Nephron (organoid): ENCODE results near the gene DOCK3.

Experiments
- H3K27ac Mint-ChIP-seq, 3 experiments: 2 replicates each; pipeline ENCODE4 v1.8.0; 2020; ENCODE audit warnings: mixed read lengths in 3 of 3, mild to moderate bottlenecking in 2 of 3, moderate library complexity in 1 of 3
- H3K27me3 Mint-ChIP-seq: 2 replicates; pipeline ENCODE4 v1.8.0; 2021; ENCODE audit warnings: low read depth, mild to moderate bottlenecking, moderate library complexity, mixed read lengths
- H3K36me3 Mint-ChIP-seq: 2 replicates; pipeline ENCODE4 v1.8.0; 2020; ENCODE audit warnings: low read depth, mixed read lengths
- H3K4me1 Mint-ChIP-seq: 2 replicates; pipeline ENCODE4 v1.8.0; 2020; ENCODE audit warnings: mixed read lengths
- H3K4me3 Mint-ChIP-seq, 3 experiments: 2 replicates each; pipeline ENCODE4 v1.8.0; 2020; ENCODE audit warnings: mild to moderate bottlenecking in 3 of 3, mixed read lengths in 3 of 3, moderate library complexity in 2 of 3
- H3K9me3 Mint-ChIP-seq: 2 replicates; pipeline ENCODE4 v1.8.0; 2020; ENCODE audit warnings: mixed read lengths
- CTCF ChIP-seq, 3 experiments: fragments of 200-600 bp; sonication (generic); IDR thresholded peaks; one replicate each; pipeline ENCODE4 v1.5.0; 2021; ENCODE audit warnings: antibody characterized with exemption in 3 of 3; ENCODE audit not compliant: unreplicated experiment in 3 of 3

The DOCK3 gene

GRCh38 chr3:50708620-50709019 is 33.9 kb downstream of the DOCK3 start:
- Mint-ChIP-seq H3K36me3 (no peaks in the 10 kb centered on the region), H3K27me3 (no peaks in the 10 kb centered on the region), H3K27ac (no peak overlapping the region), H3K4me3 (no peak overlapping the region), H3K9me3 (peaks cover 3% of the 10 kb centered on the region), H3K4me1 (no peaks in the 10 kb centered on the region)
- no peak for TF ChIP-seq CTCF (IDR thresholded peaks at IDR 0.05; ENCODE audit: unreplicated experiment in 3 of 3)

- Mint-ChIP-seq H3K27ac (peak overlapping the region in 2 of 3 experiments; percentile 24 to 41), H3K27me3 (no peaks in the 10 kb centered on the region), H3K9me3 (no peaks in the 10 kb centered on the region), H3K4me3 (no peak overlapping the region), H3K4me1 (peaks cover 5% of the 10 kb centered on the region), H3K36me3 (no peaks in the 10 kb centered on the region)
- TF ChIP-seq CTCF (IDR thresholded peaks at IDR 0.05; ENCODE audit: unreplicated experiment in 3 of 3), result no peak
These were observed 40.2 kb downstream of the DOCK3 start for GRCh38 chr3:50714946-50715345.

- no peaks in the 10 kb centered on the region for H3K36me3 Mint-ChIP-seq
- H3K9me3 Mint-ChIP-seq, result peaks cover 8% of the 10 kb centered on the region
- no peak for TF ChIP-seq CTCF (IDR thresholded peaks at IDR 0.05; ENCODE audit: unreplicated experiment in 3 of 3)
- H3K27me3 Mint-ChIP-seq, result peaks cover 10% of the 10 kb centered on the region
- no peaks in the 10 kb centered on the region for H3K4me1 Mint-ChIP-seq
- no peak overlapping the region for H3K4me3 Mint-ChIP-seq
- no peak overlapping the region for H3K27ac Mint-ChIP-seq
These were observed 50.1 kb downstream of the DOCK3 start for GRCh38 chr3:50724831-50725230.

- Mint-ChIP-seq H3K9me3 (peaks cover 9% of the 10 kb centered on the region), H3K4me3 (no peak overlapping the region), H3K27ac (no peak overlapping the region), H3K36me3 (no peaks in the 10 kb centered on the region), H3K4me1 (no peaks in the 10 kb centered on the region), H3K27me3 (no peaks in the 10 kb centered on the region)
- TF ChIP-seq CTCF (IDR thresholded peaks at IDR 0.05; ENCODE audit: unreplicated experiment in 3 of 3), result no peak
These were observed 60.3 kb downstream of the DOCK3 start for GRCh38 chr3:50734985-50735384.

- Mint-ChIP-seq H3K27me3 (no peaks in the 10 kb centered on the region), H3K9me3 (peaks cover 9% of the 10 kb centered on the region), H3K27ac (no peak overlapping the region), H3K4me1 (no peaks in the 10 kb centered on the region), H3K4me3 (no peak overlapping the region), H3K36me3 (no peaks in the 10 kb centered on the region)
- no peak for TF ChIP-seq CTCF (IDR thresholded peaks at IDR 0.05; ENCODE audit: unreplicated experiment in 3 of 3)
These were observed 62.6 kb downstream of the DOCK3 start for GRCh38 chr3:50737193-50737905.
